Stimulated activated CD4-positive, alpha-beta T cell treated with anti-CD3 and anti-CD28 coated beads, Interleukin-1b, Interleukin-23, amount 100 ng/mL, for 4 hours (primary cell): ENCODE data around the gene C16orf89.

Source experiments
- DNase-seq, 2 donors: peaks; one replicate each; pipeline ENCODE4 v3.0.0-alpha.2; 2020; ENCODE audit warnings: low read depth in 2 of 2

C16orf89 gene

DNA sequence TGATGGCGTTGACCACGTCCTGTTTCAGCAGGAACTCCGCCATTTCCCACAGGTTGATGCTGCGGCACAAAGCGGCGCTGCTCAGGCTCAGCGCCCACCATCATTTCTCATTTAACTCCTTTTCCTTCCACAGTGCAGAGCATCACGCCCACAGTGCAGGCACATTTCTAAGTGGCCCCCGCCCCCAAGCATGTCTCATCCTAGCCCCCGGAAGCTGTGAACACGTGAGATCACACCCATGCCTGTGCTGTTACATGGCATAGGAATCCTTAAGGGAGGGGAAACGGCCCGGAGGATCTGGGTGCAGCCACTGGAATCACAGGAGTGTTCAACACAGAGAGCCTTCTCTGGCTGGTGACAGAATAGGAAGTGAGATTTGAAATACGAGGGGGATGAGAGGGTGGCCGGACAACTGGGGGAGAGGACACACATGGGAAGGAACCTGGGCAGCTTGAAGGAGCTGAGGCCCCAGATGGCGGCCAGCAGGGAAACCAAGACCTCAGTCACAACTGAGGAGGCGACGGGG, 36.7 kb downstream of the C16orf89 start:
- no peak for DNase-seq

DNA sequence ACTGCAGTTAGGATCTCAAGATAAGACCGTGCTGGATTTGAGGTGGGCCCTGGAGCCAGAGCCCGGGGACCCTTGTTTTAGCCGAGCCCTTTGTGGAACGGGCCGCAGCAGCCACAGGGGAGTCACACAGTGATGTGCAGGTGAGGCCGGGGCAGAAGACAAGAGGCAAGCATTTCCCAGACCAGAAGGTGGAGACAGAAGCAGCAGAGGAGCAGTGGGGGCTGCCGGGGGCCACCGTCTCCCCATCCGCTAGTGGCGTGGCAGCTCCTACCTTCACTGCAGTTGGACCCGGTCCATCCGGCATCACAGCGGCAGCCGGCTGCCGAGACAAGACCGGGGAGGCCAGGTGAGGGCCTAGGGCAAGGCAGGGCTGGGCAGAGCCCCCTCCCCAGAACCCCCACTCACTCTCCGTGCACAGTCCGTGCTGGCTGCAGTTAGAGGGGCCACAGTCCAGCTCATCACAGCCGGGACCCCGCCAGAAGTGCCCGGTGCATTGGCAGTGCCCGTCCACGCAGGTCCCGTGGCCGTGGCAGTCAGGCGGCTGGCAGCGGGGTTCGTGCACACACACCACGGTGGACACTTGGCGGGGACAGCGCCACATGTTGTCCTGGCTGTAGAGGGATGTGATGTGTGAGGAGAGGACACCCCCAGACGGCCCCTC, 38.1 kb downstream of the C16orf89 start:
- DNase-seq = no peak

DNA sequence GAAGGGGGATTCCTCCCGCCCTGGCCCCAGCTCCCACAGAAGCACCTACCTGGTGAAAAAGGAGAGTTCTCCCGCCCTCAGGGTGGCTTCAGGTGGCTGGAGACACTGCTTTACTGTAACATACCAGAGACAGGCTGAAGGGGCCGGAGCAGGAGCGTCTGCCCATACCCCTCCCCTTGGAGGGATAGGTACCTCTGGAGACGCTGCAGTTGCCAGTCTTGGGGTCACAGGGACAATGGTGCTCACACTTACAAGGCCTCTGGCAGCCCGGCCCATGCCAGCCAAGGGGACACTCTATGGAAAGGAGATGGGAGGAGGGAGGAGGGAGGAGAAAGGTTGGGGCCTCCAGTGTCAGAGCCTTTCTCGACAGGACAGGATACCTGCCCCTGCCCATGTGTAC, 38.7 kb downstream of the C16orf89 start:
- no peak for DNase-seq

DNA sequence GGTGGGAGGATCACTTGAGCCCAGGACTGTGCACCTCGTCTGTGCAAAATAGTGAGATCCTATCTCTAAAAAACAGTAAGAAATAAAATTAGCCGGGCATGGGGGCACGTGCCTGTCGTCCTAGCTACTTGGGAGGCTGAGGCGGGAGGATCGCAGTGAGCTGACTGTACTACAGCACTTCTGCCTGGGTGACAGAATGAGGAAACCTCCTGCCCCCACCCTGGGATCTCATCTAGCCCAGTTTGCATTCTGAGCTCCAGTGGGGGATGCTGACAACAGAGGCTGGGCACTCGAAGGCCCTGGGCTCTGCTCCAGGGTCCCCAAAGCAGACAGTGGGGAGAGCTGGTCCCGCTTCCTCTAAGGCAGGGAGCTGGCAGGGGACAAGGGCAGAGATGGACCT, 39.1 kb downstream of the C16orf89 start:
- no peak for DNase-seq

DNA sequence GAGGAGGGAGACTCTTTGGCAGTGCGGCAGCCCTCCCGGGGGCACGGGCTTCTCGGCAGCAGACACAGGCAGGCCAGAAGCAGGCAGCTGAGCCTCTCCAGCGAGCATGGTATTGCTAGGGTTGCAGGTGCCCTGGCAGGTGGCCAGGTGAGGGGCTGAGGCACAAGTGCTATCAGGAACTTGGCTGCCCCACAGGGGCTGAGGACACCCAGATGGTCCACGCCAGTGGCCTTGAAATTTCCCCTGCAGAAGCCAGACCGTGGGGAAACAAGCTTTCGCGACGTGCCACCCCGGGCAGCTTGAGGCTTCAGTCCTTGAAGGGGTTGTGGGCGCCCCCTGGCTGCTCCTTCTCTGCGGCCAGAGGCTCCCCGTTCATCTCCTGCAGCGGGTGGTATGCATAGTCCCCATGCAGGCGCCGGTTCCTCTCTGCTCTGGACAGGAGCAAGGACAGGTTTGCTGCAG, 40.6 kb downstream of the C16orf89 start:
- no peak for DNase-seq

DNA sequence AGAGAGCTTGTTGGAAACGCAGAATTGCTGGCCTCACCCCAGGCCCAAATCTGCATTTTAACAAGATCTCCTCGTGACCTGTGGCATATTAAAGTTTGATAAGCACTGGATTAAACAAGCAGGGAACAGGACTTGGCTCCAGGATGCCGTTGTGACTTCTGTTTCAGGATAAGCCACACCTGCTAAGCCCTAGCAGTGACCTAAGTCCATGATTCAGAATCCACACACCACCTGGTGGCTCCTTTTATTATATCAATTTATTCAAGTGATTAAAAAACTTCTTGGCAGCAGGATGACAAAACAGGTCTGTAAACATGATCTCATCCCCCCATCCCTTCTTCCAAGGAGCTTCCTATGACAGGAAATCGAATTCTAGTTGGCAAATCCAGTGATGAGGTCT, 41.1 kb downstream of the C16orf89 start:
- no peak for DNase-seq

DNA sequence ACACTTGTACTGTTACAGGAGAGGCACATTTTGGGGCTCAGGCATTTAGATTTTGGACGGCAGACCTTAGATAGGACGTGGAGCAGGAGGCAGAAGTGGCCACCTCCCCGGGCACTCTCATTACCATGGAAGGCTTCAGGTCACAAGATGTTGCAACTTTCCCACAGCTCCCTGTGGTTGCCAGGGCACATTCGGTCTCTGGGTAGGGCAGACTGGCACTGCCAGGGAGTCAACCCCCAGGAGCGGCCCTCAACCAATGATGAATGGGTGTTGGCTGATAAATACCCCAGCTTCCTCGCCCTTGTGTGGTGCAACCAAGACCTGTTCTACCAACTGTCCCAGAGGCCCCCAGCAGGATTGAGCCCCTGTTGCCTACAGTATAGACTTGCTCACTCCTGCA, 43.2 kb downstream of the C16orf89 start:
- no peak for DNase-seq

DNA sequence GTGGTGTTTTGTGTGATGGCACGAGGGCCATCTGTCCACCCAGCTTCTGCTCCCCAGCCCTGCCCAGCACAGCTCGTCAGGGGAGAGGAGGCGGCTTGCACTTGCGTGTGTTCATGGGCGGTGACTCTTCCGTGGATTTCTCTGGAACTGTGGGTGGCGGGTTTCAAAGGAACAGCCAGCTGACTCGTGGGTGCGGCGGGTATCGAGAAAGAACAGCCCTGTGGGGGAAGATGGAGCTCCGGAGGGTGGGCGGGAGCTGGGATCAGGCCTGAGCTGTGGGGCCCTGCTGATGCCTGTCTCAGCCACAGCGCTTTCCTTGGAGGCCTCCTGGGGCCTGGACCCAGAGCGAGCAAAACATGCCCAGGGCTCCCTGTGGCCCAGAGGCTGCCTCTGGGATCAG, 45.2 kb downstream of the C16orf89 start:
- no peak for DNase-seq

DNA sequence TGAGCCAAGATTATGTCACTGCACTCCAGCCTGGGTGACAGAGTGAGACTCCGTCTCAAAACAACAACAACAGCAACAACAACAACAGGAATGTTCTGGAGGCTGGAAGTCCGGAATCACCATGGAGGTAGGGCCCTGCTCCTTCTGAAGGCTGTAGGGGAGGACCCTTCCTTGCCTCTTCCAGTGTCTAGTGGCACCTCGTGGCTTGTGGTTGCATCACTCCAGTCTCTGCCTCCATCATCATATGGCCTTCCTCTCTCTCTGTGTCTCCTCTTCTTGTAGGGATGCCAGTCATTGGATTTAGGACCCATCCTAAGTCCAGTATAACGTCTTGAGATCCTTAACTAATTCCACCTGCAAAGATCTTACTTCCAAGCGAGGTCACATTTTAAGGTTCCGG, 46.0 kb downstream of the C16orf89 start:
- no peak for DNase-seq

DNA sequence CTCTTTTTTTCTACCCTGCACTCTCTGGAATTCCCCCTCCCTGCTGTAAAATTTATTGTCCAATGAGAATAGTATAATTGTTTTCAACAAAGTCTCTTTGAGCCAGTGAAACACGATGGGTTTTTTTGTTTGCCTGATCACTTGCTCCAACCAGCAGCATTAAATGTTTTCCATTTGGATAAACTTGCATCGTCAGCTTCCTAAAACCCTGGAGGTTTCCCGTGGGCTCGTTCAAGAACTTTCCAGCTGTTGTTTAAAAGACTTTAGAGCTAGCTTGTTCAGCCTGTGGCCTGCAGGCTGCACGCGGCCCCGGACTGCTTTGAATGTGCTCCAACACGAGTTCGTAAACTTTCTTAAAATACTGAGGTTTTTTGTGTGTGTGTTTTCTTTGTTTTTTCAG, 47.0 kb downstream of the C16orf89 start:
- no peak for DNase-seq

DNA sequence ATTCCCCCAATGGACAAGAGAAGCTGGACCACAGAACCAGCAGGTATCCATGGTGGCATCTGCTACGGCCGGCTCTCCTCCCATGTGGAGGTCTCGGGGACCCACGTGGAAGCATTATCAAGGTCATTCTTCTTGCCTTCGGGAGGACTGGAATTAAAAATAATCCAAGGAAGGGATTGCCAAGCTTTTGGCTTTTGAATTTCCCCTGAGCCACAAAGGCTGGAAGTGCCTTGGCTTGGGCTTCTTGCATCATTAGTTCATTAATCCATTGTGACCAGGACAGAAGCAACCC, 48.1 kb downstream of the C16orf89 start:
- no peak for DNase-seq

DNA sequence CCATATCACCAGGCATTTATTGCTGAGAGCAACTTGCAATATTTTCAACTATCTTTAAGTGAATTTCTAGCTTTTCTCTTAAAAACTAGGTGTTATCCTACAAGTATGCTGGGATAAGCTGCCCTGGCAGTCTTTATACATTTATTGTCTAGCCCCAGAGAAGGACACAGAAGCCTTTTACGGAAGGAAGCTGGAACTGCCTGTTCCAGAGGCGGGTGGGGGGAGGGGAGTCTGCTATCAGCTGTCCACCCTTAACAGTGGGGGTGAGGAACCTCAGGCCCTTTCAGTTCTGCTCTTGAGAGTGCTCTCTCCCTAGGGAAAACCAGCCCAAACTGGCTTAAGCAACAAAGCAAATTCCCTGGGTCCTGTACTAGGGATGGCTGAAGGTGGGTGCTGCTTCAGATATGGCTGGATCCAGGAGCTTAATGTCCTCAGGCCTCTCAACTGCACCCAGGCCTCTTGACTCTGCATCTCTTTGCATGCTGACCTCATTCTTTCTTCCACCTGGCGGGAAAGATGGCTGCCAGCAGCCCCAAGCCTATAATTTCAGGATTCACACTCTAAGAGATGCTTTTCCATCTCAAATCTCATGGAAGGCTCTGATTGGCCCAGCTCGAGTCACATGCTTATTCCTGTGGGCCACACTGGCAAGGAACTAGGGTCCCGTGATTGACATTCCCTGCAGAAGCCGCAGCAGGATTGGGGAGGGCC, 48.6 kb downstream of the C16orf89 start:
- DNase-seq = no peak

DNA sequence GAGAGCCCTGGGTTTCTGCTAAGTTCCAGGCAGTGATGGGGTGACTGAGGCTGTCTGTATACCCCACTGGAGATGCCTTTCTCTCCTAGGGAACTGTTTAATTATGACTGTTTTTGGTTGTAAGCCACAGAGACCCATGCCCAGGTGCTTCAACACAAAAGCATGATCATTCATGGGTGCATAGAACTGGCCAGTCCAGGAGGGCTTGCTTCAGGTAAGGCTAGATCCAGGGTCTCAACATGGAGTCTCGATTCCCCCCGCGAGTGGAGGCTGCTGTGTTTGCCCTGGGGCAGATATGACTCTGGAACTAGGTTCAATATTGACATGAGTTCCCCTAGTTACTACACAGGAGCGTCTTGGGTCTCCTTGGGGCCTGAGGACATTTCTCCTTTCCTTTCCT, 49.9 kb downstream of the C16orf89 start:
- DNase-seq = no peak

DNA sequence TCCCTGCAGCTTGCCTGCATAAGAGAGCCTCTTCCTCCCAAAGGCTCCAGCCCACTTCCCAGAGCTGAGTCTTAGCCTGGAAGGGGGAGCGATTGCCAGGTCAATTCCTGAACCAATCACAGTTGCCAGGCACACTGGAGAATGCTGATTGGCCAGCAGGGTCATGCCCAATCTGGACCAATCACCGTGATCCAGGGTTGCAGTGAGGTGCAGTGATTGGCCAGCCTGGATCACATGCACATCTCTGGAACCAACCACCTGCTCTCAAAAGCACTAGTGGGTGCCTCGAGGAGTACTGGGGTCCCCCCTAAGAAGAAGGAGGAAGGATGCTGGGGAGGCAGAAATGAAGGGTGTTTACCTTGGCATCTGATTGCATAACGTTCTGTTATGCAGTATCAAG, 50.4 kb downstream of the C16orf89 start:
- no peak for DNase-seq

DNA sequence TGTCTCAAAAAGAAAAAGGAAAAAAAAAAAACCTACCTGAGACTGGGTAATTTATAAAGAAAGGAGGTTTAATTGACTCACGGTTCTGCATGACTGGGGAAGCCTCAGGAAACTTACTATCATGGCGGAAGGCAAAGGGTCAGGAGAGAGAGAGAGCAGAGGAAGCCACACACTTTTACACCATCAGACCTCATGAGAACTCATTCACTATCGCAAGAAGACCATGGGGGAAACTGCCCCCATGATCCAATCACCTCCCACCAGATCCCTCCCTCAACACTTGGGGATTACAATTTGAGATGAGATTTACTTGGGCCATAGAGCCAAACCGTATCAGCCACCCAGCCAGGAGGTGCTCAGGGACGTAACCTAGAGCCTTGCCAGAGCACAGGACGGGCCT, 52.9 kb downstream of the C16orf89 start:
- DNase-seq = no peak

DNA sequence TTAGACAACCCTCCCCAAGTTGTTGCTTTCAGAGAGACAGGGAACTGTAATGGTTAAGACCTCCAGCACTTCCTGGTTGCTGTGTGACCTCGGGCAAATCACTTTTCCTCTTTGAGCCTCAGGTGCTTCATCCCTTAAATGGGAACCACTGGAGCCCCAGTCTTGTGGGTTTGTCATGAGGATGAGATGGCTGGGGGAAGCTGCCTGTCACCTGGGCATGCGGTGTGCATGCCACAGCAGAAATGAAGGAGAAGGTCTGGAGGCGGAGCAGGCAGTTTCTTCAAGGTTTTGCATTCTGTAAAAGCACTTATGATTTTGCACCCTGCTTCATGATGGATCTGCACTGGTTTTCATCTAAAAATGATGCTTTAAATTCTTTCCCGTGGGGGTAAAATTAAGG, 54.1 kb downstream of the C16orf89 start:
- no peak for DNase-seq

DNA sequence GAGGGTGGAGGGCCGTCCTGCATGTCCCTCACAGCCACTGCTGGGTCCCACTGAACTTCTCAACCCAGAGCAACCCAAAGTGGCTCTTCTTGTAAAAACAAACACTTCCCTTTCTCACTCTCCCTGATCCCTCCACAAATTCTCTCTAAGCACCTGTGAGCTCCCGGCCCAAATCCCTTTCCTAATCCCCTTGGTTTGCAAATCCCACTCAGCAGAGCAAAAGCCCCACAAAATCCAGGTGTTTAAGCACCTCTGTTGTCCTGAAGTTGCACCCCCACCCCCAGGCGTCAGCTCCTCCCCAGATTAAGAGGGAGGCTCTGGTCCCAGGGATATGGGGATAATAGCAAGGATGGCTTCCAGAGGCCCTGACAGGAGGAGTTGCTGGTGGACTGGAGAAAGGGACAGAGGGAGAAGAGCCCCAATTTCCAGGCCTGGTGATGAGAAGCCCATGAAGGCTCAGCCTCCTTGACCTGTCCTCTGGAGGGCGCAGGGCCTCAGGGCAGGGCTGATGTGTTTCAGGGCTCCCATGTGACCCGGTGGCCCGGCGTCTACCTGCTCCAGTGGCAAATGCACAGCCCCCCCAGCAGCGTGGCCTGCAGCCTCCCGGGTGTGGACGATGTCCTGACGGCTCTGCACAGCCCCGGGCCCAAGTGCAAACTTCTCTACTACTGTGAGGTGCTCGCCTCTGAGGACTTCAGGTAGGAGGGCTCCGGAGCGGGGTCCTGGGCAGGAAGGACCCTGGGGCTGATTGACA, 55.0 kb downstream of the C16orf89 start:
- no peak for DNase-seq

DNA sequence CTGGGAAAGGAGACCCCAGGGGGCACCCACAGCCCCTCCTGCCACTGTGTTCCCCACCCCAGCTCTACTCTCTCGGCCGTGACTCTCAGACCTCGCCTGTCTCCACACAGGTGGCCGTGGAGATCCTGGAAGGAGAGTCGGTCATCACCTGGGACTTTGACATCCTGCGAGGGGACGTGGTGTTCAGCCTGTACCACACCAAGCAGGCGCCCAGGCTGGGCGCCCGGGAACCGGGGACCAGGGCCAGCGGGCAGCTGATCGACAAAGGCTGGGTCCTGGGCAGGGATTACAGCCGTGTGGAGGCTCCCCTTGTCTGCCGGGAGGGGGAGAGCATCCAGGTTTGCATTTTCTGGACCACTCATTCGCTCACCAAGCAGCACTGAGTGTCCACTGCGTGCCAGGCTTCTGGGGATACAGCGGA, 57.4 kb downstream of the C16orf89 start:
- DNase-seq = no peak

DNA sequence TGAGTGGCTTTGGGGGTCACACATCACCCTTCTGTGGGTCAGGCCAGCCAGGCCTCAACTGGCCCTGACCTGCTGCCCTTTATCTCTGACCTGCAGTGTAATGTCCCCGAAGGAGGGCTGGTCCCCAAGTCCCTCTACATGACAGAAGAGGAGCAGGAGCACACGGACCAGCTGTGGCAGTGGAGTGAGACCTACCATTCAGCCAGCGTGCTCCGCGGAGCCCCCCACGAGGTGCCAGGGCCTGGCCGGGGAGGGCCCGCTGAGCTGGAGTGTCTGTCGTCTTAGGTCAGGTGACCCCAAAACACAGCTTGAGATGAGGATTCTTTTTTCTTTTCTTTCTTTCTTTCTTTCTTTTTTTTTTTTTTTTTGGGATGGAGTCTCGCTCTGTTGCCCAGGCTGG, 58.5 kb downstream of the C16orf89 start:
- DNase-seq = no peak

DNA sequence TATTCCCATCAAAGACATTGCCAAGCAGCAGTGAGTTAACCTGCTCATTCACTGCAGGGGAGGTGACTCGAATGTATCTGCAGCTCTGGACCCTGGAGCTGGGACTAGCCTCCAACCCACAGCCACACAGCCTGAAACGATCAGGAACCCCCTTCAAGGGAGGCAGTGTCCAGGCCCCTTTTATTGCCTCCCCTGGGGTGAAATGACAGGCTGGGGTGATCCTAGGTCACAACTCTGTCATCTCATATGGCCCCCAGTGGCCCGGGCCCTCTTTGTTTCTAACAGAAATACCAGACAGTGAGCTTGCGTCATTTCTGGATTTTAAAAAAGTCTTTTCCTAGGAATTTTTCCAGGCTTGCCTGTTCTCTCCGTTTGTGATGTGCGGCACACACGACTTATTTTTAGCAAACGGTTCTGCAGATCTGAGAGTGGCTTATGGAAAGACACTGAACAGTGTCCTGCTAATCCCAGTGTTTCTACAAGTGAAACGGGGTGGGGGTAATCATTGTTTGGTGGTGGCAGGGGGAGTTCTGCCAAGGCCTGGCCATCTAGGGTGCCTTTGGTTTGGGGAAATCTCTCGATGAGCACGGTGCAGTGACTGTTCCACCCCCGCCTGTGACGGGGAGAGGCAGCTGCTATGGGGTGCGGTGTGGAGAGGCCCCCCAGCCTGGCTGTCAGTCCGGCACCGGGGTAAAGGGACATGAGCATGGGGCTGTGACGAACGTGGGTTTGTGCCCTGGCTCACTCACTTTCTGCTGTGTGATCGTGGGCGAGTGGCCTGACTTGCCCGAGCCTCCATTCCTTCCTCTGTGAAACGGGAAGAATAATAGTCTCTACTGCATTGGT, 59.2 kb downstream of the C16orf89 start:
- DNase-seq = no peak

DNA sequence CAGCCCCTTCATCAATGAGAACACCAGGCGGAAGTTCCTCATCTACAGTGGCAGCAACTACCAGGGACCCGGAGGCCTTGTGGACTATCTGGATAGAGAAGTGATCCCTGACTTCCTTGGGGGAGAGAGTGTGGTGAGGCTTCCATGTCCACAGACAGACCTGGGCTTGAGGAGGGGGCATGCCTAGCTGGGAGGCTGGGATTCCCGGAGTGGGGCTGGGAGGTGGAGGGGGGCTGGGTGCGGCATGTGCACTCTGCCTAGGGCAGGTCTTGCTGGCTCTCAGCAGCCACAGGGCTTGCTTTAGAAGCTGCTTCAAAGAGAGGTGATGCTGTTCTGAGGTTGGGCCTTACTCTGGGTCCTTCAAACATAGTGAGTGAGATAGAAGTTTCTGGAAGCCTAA, 59.8 kb downstream of the C16orf89 start:
- no peak for DNase-seq

DNA sequence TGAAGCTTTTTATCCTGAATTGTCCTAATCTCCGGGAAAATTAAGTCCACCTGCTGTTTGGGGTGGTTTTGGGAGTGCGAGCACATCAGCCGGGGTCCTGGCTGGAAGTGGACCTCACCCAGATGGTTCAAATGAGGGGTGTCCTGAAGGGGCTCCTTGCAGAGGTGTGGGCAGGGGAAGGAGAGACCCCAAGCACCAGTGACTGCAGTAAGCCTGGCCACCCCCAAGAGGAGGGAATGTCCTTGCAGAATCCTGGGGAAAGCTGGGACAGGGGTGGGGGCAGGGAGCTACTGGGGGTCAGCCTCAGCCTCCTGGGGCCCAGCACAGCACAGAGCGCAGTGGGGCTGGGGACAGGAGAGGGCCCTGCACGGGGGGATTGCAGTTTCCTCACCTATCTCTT, 61.4 kb downstream of the C16orf89 start:
- DNase-seq = no peak
